ENCODE results near the gene PCBP3. TPM values are rescaled to one million over a fixed set of nuclear protein-coding genes. Genes with fewer than 3 reads are reported as not detected.
"Not testable (repeated sequence)": the region's sequence is repeated elsewhere in the genome, so short reads cannot be mapped to it uniquely, and the experiment has no call there.

PCBP3 gene
- total and polyA plus RNA-seq, 2 donors = 4.3 to 4.6 TPM

DNA sequence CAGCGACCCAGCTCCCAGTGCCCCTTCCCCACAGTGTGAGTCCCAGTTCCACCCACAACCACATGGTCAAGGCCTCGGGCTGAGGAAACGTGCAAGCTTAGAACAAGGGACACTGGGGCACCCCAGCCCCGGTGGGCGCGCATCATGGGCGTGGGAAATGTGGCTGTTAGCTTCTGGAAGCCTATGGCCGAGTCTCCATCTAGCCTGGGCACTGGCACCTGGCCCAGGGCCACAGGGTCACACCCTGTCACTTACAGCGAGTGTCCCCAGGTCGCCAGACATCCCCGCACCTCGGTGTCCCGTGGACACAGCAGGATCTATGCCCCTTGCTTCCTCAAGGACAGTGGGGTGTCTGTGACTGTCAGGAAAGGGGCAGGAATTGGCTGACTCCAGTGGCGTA lies 301.1 kb downstream of the PCBP3 start:
- no peaks in the 10 kb centered on the region for H3K4me1 ChIP-seq (ENCODE audit: insufficient read depth)
- no peak for DNase-seq (ENCODE audit: extremely low spot score)
- no peak overlapping the region for H3K27ac ChIP-seq (ENCODE audit: low read depth)
- no peak overlapping the region for H3K4me3 ChIP-seq (ENCODE audit: low read depth, low read length)
- no peaks in the 10 kb centered on the region for H3K36me3 ChIP-seq (ENCODE audit: insufficient read depth)
- 88% methylated on average over 14 of the region's 14 CpGs for WGBS

DNA sequence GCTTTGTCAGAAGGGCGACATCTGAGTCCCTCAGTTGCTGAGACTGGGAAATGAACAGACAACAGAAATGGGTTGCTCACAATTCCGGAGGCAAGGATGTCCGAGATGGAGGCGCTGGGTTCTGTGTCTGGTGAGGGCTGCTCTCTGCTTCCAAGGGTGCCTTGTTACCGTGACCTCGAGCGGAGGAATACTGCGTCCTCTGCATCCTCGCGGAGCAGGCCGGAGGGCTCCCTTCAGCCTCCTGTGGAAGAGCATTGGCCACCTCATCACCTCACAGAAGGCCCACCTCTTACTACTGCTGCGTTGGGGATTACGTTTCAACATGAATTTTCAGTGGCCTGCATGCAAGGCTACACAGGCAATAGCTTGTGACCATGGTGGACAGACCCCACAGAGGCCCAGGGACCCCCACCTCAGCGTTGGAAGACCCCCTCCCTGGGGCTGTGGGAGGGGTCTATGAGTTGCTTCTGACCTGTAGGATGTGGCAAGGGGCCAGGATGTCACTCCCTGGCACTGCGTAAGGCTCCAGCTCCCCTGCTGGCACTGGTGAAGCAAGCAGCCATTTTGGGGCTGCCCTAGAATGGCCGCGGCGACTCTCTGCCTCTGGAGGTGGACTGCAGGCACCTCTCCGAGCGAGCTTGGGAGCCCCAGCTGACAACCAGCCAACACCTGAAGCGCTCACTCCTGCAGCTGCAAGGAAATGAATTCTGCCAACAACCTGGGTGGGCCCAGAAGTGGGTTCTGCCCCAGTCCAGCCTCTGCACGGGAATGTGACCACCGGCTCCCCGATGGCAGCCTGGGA lies 301.7 kb downstream of the PCBP3 start:
- DNase-seq (ENCODE audit: extremely low spot score) = no peak
- Histone ChIP-seq H3K27ac (ENCODE audit: low read depth) (no peak overlapping the region), H3K4me1 (ENCODE audit: insufficient read depth) (no peaks in the 10 kb centered on the region), H3K4me3 (ENCODE audit: low read depth, low read length) (no peak overlapping the region), H3K36me3 (ENCODE audit: insufficient read depth) (no peaks in the 10 kb centered on the region)
- WGBS = 89% methylated on average over 24 of the region's 24 CpGs

DNA sequence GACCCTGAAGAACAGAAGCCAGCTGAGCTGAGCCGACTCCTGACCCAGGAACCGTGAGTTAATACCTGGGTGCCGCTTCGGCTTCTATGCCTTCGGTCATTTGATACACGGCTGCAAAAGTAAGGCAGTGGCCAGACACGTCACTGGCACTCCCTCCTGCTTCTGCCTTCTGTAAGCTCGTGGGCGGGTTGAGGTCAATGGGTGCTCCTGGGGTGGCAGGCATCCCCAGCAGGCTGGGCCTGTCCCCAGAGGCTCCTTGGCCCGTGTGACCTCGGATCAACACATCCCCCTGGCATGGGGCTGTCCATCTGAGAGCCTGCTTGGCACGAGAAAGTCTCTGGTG lies 302.3 kb downstream of the PCBP3 start:
- DNase-seq (ENCODE audit: extremely low spot score) = no peak
- H3K36me3 ChIP-seq (ENCODE audit: insufficient read depth) = no peaks in the 10 kb centered on the region
- H3K4me3 ChIP-seq (ENCODE audit: low read depth, low read length) = no peak overlapping the region
- H3K4me1 ChIP-seq (ENCODE audit: insufficient read depth) = no peaks in the 10 kb centered on the region
- 83% methylated on average over 12 of the region's 12 CpGs for WGBS
- no peak overlapping the region for H3K27ac ChIP-seq (ENCODE audit: low read depth)

DNA sequence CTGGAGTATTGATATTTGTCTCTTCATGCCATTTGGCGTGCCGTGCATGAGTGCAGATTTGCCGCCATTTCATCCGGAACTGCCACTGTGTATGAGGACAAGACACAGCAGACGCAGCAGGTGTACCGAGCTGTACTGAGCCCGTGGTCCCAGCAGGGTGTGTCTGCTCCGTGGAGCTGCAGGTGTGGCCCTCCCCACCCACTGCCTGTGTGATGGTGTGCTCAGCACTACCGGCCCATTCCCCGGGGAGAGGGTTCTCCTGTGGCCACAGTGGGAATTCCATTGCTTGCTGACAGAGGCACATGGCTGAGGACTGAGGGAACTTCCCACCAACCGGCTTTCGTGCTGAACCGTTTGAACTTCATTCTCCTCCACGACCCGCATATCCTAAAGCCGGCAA lies 303.8 kb downstream of the PCBP3 start:
- Histone ChIP-seq H3K4me1 (ENCODE audit: insufficient read depth) (no peaks in the 10 kb centered on the region), H3K36me3 (ENCODE audit: insufficient read depth) (no peaks in the 10 kb centered on the region), H3K4me3 (ENCODE audit: low read depth, low read length) (no peak overlapping the region), H3K27ac (ENCODE audit: low read depth) (no peak overlapping the region)
- WGBS = 93% methylated on average over 16 of the region's 16 CpGs
- no peak for DNase-seq (ENCODE audit: extremely low spot score)

DNA sequence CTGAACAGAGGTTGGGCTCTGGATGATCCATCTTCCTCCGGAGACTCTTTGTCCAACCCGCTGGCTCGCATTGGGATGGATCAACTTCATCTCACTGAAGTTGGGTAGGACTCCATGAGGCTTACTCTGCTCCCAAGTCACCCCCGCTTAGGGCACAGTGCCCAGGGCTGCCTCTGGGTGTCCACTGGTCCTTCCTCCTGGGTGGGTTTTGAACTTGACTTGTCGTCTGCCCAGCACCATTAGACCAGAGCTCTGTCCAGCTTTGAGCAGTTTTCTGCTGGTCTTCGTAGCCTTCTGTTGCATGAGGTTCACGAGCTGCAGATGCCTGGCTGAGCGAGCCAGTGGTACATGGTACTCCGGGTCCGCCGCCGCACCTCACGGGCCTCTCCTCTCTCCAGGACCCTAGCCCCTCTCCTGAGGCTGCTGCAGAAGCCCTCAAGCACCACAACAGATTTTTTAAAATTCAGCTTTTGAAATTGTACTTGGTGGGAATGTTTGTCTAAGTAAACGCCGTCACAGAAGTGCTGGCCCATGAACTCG lies 304.3 kb downstream of the PCBP3 start:
- DNase-seq (ENCODE audit: extremely low spot score) = no peak
- Histone ChIP-seq H3K4me1 (ENCODE audit: insufficient read depth) (no peaks in the 10 kb centered on the region), H3K27ac (ENCODE audit: low read depth) (no peak overlapping the region), H3K36me3 (ENCODE audit: insufficient read depth) (no peaks in the 10 kb centered on the region), H3K4me3 (ENCODE audit: low read depth, low read length) (no peak overlapping the region)
- 95% methylated on average over 16 of the region's 16 CpGs for WGBS

DNA sequence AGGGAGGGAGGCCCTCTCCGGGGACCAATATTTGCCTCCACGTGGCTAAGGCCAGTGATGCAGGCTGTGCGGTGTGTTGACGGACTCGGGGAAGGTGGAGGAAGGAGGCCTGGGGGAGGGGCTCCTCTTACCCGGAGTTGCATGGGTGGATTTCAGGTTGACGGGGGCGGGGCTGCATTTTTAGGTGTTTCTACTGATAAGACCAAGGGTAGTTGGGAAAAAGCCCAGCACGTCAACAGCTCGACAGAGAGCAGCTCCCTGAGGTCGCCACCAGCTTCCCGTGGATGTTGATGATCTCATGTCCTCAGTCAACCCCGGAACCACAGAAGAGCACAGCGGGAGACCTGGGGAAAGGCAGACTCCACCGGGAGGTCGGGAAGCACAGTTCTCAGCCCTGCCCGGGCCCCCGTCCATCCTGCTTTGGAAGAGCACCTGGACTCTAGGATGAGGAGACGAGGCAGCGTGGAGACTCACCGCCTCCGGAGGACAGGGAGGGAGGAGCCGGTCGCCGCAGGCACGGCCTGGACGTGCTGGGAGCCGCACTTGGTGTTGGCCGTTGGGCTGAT lies 305.1 kb downstream of the PCBP3 start:
- H3K27ac ChIP-seq (ENCODE audit: low read depth) = no peak overlapping the region
- no peak overlapping the region for H3K4me3 ChIP-seq (ENCODE audit: low read depth, low read length)
- no peaks in the 10 kb centered on the region for H3K4me1 ChIP-seq (ENCODE audit: insufficient read depth)
- no peaks in the 10 kb centered on the region for H3K36me3 ChIP-seq (ENCODE audit: insufficient read depth)
- DNase-seq (ENCODE audit: extremely low spot score) = no peak
- WGBS = 71% methylated on average over 29 of the region's 29 CpGs

DNA sequence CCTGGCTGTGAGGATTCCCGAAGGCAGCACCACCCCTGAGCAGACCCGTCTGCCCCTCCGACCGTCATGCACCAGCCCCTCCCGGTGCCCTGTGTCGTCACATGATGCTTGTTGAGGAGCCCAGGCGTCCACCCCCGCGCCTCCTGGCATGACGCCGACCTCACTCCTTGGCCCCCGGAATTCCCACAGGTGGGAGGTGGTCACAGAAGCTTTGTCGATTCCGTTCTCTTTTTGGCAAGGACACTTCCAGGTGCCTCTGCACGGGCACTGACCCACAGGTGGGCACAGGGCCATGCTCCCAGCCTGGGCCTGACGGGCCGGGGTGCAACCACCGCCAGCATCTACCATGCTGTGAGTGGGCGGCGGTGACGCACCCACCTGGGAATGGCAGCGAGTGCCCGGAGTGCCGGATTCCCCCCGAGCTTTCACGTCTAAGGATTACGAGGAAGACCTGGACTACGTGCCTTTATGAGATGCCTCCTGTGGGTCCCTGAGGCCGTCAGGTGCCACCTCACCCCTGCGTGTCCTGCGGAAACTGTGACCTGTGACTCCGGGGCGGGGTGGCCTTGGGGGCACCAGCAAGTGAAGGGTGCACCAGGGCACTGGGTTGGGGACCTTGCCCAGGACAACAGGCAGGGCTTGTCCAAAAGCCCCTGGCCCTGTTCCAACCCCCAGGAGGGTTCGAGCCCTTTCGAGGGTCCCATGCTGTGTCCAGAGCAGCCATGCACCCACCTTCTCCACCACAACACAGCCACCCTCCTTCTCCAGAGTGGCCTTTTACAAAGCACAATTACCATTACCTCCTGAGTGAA lies 306.6 kb downstream of the PCBP3 start:
- no peak for DNase-seq (ENCODE audit: extremely low spot score)
- 84% methylated on average over 35 of the region's 35 CpGs for WGBS
- Histone ChIP-seq H3K27ac (ENCODE audit: low read depth) (no peak overlapping the region), H3K36me3 (ENCODE audit: insufficient read depth) (no peaks in the 10 kb centered on the region), H3K4me1 (ENCODE audit: insufficient read depth) (no peaks in the 10 kb centered on the region), H3K4me3 (ENCODE audit: low read depth, low read length) (no peak overlapping the region)

DNA sequence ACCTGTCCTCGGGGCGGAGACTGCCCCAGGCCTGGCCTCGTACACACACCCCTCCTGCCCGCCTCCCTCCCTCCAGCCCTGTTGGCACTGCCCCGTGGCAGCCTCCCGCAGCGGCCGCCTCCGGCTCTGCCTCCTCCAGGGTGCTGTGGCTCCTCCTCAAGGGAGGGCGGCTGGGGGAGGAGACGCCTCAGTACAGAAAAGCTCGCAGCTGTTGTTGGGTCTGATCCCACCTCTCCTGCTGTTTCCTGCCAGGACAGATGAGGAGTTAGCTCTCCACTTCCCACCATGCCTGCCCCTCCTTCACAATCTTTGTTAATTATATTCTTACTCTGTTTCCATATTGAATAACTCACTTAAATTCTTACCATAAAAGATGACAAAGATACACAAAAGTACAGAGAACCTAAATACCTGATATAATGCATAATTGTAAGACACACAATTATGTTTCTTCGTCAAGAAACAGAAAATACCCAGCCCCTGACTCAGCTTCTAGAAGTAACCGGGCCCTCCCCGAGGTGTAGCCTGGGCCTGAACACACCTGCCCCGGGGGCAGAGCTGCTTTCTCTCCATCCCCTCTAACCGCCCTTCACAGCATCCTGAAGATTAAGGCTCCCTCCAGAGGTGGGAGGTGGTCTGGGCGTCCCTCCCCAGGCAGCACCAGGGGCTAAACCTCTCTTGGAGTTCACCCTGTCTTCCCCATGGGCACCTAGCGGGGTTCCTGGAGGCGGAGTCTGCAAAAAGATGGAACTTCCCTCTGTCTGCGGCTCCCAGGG lies 307.4 kb downstream of the PCBP3 start:
- no peak for DNase-seq (ENCODE audit: extremely low spot score)
- 31% methylated on average over 21 of the region's 21 CpGs for WGBS
- Histone ChIP-seq H3K4me3 (ENCODE audit: low read depth, low read length) (no peak overlapping the region), H3K4me1 (ENCODE audit: insufficient read depth) (no peaks in the 10 kb centered on the region), H3K36me3 (ENCODE audit: insufficient read depth) (no peaks in the 10 kb centered on the region), H3K27ac (ENCODE audit: low read depth) (no peak overlapping the region)

DNA sequence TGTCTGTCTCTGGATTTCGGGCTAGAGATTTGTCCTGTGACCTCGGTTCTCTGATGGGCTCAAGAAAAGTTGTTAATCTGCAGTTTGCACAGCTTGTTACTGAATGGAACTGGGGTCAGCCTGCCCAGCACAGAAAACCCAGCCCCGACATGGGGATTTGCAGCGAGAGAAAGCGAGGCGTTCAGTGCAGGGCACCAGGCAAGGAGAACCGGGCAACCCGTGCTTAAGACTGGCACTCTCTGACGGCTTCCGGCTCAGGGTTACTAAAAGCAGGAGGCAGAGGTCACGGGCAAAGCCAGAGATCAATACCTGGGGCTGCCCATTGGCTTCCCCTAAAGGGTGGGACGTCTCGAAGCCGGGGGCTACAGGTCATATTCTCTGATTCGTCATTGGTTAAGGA lies 308.2 kb downstream of the PCBP3 start:
- Histone ChIP-seq H3K36me3 (ENCODE audit: insufficient read depth) (no peaks in the 10 kb centered on the region), H3K27ac (ENCODE audit: low read depth) (no peak overlapping the region), H3K4me3 (ENCODE audit: low read depth, low read length) (no peak overlapping the region), H3K4me1 (ENCODE audit: insufficient read depth) (no peaks in the 10 kb centered on the region)
- 84% methylated on average over 15 of the region's 15 CpGs for WGBS
- DNase-seq (ENCODE audit: extremely low spot score) = no peak

DNA sequence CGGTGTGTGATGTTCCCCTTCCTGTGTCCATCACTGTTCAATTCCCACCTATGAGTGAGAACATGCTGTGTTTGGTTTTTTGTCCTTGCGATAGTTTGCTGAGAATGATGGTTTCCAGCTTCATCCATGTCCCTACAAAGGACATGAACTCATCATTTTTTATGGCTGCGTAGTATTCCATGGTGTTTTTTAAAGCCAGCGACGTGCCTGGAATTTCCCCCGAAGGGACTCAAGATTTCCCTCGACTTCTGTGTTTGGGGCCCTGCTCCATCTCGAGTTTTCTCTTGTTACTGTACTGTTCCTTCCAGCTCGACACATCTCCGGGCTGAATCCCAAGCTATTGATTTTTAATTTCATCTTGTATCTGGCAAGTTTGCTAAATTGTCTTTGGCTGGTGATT lies 309.0 kb downstream of the PCBP3 start:
- DNase-seq (ENCODE audit: extremely low spot score); H3K4me3 ChIP-seq (ENCODE audit: low read depth, low read length); H3K27ac ChIP-seq (ENCODE audit: low read depth); H3K4me1 ChIP-seq (ENCODE audit: insufficient read depth); H3K36me3 ChIP-seq (ENCODE audit: insufficient read depth): not testable (repeated sequence)
- WGBS = 86% methylated on average over 10 of the region's 10 CpGs

DNA sequence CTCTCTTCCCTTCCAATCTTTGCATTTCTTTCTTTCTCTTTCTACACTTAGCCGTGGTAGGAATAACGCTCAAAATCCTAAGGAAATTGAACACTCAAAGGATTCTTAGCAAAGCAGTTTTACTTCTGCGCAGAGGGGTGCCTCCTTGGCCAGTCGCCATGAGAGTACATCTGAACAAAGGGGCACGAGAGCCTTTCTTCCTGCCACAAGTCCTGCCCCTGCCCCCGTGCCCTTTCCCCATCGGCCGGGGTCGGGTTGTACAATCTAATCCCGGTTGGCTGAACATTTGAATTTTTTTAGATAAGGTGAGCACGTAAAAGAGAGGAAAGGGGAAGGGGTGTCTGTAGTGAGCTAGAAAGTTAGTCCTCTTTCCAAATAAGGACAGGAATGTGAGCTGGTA lies 309.4 kb downstream of the PCBP3 start:
- WGBS = 53% methylated on average over 11 of the region's 11 CpGs
- DNase-seq (ENCODE audit: extremely low spot score) = no peak

DNA sequence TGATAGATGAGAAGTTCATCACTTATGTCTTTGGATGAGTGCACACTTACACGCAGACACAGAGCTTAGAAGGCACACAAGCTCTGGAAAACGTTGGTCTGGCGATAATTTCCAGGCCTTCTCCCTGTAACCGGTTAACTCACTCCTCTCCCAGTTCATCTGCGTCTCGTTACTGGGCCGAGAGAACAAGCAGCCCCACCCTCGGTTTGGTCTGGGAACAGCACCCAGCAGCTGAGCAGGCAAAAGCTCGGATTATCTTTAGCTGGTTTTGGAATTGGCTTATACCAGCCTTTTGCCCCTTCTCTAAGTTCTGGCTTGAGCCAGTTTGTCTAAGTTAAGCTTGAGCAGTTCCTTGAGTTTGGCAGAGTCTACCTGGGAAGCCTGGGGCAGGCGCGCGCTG lies 310.7 kb downstream of the PCBP3 start:
- Histone ChIP-seq H3K27ac (ENCODE audit: low read depth) (no peak overlapping the region), H3K4me1 (ENCODE audit: insufficient read depth) (no peaks in the 10 kb centered on the region), H3K4me3 (ENCODE audit: low read depth, low read length) (no peak overlapping the region), H3K36me3 (ENCODE audit: insufficient read depth) (no peaks in the 10 kb centered on the region)
- no peak for DNase-seq (ENCODE audit: extremely low spot score)
- 27% methylated on average over 12 of the region's 12 CpGs for WGBS

More for the DNA sequence above, 309.4 kb downstream of the PCBP3 start:
- H3K27ac ChIP-seq (ENCODE audit: low read depth) = no peak overlapping the region
- H3K4me3 ChIP-seq (ENCODE audit: low read depth, low read length) = no peak overlapping the region
- H3K4me1 ChIP-seq (ENCODE audit: insufficient read depth) = no peaks in the 10 kb centered on the region
- H3K36me3 ChIP-seq (ENCODE audit: insufficient read depth) = no peaks in the 10 kb centered on the region

DNA sequence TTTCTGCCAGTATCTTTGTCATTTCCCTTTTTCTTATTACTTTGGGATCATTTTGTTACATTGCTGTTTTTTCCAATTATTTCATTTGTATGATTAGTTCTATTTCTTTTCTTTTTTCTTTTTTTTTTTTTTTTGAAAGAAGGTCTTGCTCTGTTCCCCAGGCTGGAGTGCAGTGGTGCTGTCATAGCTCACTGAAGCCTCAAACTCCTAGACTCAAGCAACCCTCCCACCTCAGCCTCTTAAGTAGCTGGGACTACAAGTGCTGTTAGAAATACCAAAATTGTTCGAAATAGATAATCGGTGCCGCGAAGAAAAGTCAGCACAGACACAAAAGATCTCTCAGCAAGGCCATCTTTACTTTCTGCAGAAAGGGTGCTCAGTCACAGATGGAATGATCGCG lies 311.4 kb downstream of the PCBP3 start:
- H3K4me3 ChIP-seq (ENCODE audit: low read depth, low read length) = no peak overlapping the region
- H3K27ac ChIP-seq (ENCODE audit: low read depth) = no peak overlapping the region
- WGBS = 96% methylated on average over 6 of the region's 6 CpGs
- H3K36me3 ChIP-seq (ENCODE audit: insufficient read depth) = no peaks in the 10 kb centered on the region
- no peak for DNase-seq (ENCODE audit: extremely low spot score)
- no peaks in the 10 kb centered on the region for H3K4me1 ChIP-seq (ENCODE audit: insufficient read depth)
